Measurements from ENCODE around the gene FAM193B. TPM values are rescaled to one million over a fixed set of nuclear protein-coding genes. Genes with fewer than 3 reads are reported as not detected.

Gene FAM193B
- total and polyA plus RNA-seq, 9 of the 15 experiments (the other 6 are each of a cell fraction or from before 2014, with no cell fraction given) = 4.4 to 76.4 (median 37.3) TPM

GRCh38 chr5:177491429-177491945 lies 62.9 kb downstream of the FAM193B start (continued):
- no peak for TF ChIP-seq CHD4 (IDR thresholded peaks at IDR 0.05; ENCODE audit: insufficient read depth, insufficient replicate concordance, low read depth, low read length, poor library complexity, severe bottlenecking)
- TF ChIP-seq MEF2A (IDR thresholded peaks at IDR 0.05; ENCODE audit: control insufficient read depth, low read depth, low read length) = no peak
- peak; percentile 91 for TF ChIP-seq ZBTB33 (CRISPR knock-in tag; IDR thresholded peaks at IDR 0.05)
- TF ChIP-seq MEF2D (tag; conservative IDR thresholded peaks at IDR 0.05; ENCODE audit: low read depth) = no peak
- TF ChIP-seq NFRKB (IDR thresholded peaks at IDR 0.05; ENCODE audit: low read depth) = no peak
- no peak for TF ChIP-seq TAF9B (IDR thresholded peaks at IDR 0.05; ENCODE audit: partially characterized antibody)
- no peak for TF ChIP-seq ZNF212 (CRISPR knock-in tag; IDR thresholded peaks at IDR 0.05)
- TF ChIP-seq ZNF445 (CRISPR knock-in tag; IDR thresholded peaks at IDR 0.05; ENCODE audit: low read depth) = no peak
- no peak; the same call in 1 of the 2 replicates for TF ChIP-seq CBX1 (IDR thresholded peaks at IDR 0.05; ENCODE audit: low read depth)
- TF ChIP-seq YBX1 (IDR thresholded peaks at IDR 0.05) = no peak
- peak in 1 of 2 experiments; percentile 51; a peak in 1 of 4 replicates for TF ChIP-seq HDAC1 (IDR thresholded peaks at IDR 0.05)
- no peak for TF ChIP-seq ELF4 (CRISPR knock-in tag; IDR thresholded peaks at IDR 0.05)
- TF ChIP-seq HMGXB4 (CRISPR knock-in tag; IDR thresholded peaks at IDR 0.05) = peak; percentile 85; the same call in 1 of the 2 replicates
- peak; percentile 55; the same call in 1 of the 2 replicates for TF ChIP-seq EGR1 (conservative IDR thresholded peaks at IDR 0.05)
- no peak for TF ChIP-seq PRPF4 (IDR thresholded peaks at IDR 0.05; ENCODE audit: insufficient read depth, low read depth, low read length, poor library complexity, severe bottlenecking)
- TF ChIP-seq CREM (IDR thresholded peaks at IDR 0.05; ENCODE audit: low read depth) = peak; percentile 69
- TF ChIP-seq NR3C1 (CRISPR knock-in tag; IDR thresholded peaks at IDR 0.05) = no peak; the same call in 1 of the 2 replicates
- peak; percentile 75 for TF ChIP-seq POLR2AphosphoS5 (IDR thresholded peaks at IDR 0.05; ENCODE audit: control insufficient read depth, insufficient read depth, low read depth, low read length)
- TF ChIP-seq PHB (CRISPR knock-in tag; IDR thresholded peaks at IDR 0.05) = no peak
- no peak for TF ChIP-seq MTF1 (CRISPR knock-in tag; IDR thresholded peaks at IDR 0.05; ENCODE audit: borderline replicate concordance)
- no peak for TF ChIP-seq UBTF (IDR thresholded peaks at IDR 0.05; ENCODE audit: borderline replicate concordance in 1 of 2, low read depth in 2 of 2, low read length in 2 of 2)
- peak; percentile 98 for TF ChIP-seq RB1 (IDR thresholded peaks at IDR 0.05; ENCODE audit: low read depth)
- TF ChIP-seq ZC3H11A (IDR thresholded peaks at IDR 0.05; ENCODE audit: low read depth, low read length) = no peak
- no peak for TF ChIP-seq MYBL2 (IDR thresholded peaks at IDR 0.05; ENCODE audit: low read depth)
- no peak for TF ChIP-seq MYBL2 (CRISPR knock-in tag; IDR thresholded peaks at IDR 0.05; ENCODE audit: borderline replicate concordance)

Data from K562 (cell line).